GM12865 (cell line): ENCODE data around the gene XRCC3.

Experiments used
- DNase-seq: peaks from one replicate; pipeline ENCODE4 v3.0.0; 2010; ENCODE audit warnings: low read depth
- H3K4me3 ChIP-seq: 2 replicates; pipeline ENCODE4 v1.5.1; 2011; ENCODE audit warnings: mild to moderate bottlenecking, low read depth, low read length, control low read depth
- CTCF ChIP-seq: IDR thresholded peaks from 2 replicates; pipeline ENCODE4 v1.5.1; 2011; ENCODE audit warnings: low read length, control low read depth, low read depth, inconsistent platforms; ENCODE audit not compliant: insufficient read depth; ENCODE audit errors: missing control alignments

XRCC3 gene

GRCh38 chr14:103743691-103744090, 28.4 kb upstream of the XRCC3 start:
- DNase-seq, result no peak
- no peak overlapping the region for H3K4me3 ChIP-seq
- TF ChIP-seq CTCF, result no peak

- DNase-seq, result no peak
- no peak overlapping the region for H3K4me3 ChIP-seq
- TF ChIP-seq CTCF, result no peak
These were observed 27.4 kb upstream of the XRCC3 start for GRCh38 chr14:103742499-103743255.

GRCh38 chr14:103741876-103742275, 26.6 kb upstream of the XRCC3 start:
- no peak overlapping the region for H3K4me3 ChIP-seq
- no peak for DNase-seq
- TF ChIP-seq CTCF, result no peak

GRCh38 chr14:103740991-103741689, 25.9 kb upstream of the XRCC3 start:
- no peak overlapping the region for H3K4me3 ChIP-seq
- DNase-seq, result no peak
- no peak for TF ChIP-seq CTCF

GRCh38 chr14:103739793-103740501, 24.7 kb upstream of the XRCC3 start:
- no peak for TF ChIP-seq CTCF
- no peak for DNase-seq
- no peak overlapping the region for H3K4me3 ChIP-seq

GRCh38 chr14:103739466-103739792, 24.2 kb upstream of the XRCC3 start:
- H3K4me3 ChIP-seq, result no peak overlapping the region
- TF ChIP-seq CTCF, result no peak
- DNase-seq, result no peak
